ENCODE data around the gene ZWILCH. TPM values are rescaled to one million over a fixed set of nuclear protein-coding genes. Genes with fewer than 3 reads are reported as not detected.
A peak's percentile ranks its signal among the peaks of the same experiment; 100 is the strongest.

The ZWILCH gene
- total and polyA plus RNA-seq, 2 donors (not counting 1 experiment from before 2014, with no cell fraction given): 14.5 to 25.4 TPM

DNA sequence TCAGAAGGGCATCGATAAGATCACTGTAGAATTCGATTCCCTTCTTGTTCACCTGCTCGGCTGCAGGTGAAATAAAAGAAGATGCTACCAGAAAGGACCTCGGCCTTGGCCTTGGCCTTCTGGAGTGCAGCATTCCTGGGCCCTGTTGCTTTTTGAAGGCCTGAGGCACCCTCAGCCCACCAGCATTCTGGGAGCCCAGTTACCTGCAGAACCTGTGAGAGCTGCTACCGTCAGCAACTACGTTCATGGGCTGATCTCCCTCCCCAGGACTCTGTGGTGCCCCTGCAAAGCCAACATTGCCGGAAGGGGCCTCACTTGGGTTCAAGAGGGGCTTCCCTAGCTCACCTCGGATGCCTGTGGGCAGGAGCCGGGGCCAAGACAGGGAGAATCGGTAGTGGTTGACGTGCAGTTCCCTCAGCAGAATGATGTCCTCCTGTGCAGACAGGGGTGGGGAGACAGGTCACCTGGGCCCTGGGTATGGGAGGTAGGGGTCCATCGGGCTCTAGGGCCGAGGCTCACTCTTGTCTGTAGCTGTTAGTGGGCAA, 58.5 kb downstream of the ZWILCH start:
- H2AFZ ChIP-seq (ENCODE audit: low read length): no peak overlapping the region
- DNase-seq (ENCODE audit: low read depth in 2 of 2): no peak
- no peaks in the 10 kb centered on the region for H3K79me2 ChIP-seq (ENCODE audit: control insufficient read depth, insufficient read depth, low read length)
- no peak overlapping the region for H3K4me3 ChIP-seq (replicated peaks in 1 of 4; ENCODE audit: control extremely low read depth in 1 of 4, insufficient read depth in 1 of 4, low read depth in 3 of 4, low read length in 4 of 4)
- no peaks in the 10 kb centered on the region for H3K9me3 ChIP-seq (ENCODE audit: control insufficient read depth, insufficient read depth, low read depth, low read length)
- H3K4me1 ChIP-seq (ENCODE audit: control insufficient read depth, extremely low read depth, insufficient read depth, low read length): peaks cover 11% of the 10 kb centered on the region
- TF ChIP-seq EZH2 (IDR thresholded peaks at IDR 0.05; ENCODE audit: low read length, missing control alignments): no peak
- TF ChIP-seq, protein P1, sequence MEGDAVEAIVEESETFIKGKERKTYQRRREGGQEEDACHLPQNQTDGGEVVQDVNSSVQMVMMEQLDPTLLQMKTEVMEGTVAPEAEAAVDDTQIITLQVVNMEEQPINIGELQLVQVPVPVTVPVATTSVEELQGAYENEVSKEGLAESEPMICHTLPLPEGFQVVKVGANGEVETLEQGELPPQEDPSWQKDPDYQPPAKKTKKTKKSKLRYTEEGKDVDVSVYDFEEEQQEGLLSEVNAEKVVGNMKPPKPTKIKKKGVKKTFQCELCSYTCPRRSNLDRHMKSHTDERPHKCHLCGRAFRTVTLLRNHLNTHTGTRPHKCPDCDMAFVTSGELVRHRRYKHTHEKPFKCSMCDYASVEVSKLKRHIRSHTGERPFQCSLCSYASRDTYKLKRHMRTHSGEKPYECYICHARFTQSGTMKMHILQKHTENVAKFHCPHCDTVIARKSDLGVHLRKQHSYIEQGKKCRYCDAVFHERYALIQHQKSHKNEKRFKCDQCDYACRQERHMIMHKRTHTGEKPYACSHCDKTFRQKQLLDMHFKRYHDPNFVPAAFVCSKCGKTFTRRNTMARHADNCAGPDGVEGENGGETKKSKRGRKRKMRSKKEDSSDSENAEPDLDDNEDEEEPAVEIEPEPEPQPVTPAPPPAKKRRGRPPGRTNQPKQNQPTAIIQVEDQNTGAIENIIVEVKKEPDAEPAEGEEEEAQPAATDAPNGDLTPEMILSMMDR (conservative IDR thresholded peaks at IDR 0.05 in 1 of 2, IDR thresholded peaks at IDR 0.05 in 1 of 2; ENCODE audit: low read depth in 1 of 2, low read length in 2 of 2): no peak
- H4K20me1 ChIP-seq (ENCODE audit: control insufficient read depth, extremely low read depth, insufficient read depth, low read length): no peaks in the 10 kb centered on the region
- no peak overlapping the region for H3K27ac ChIP-seq (ENCODE audit: insufficient read depth, low read length)
- no peak overlapping the region for H3K9ac ChIP-seq (ENCODE audit: insufficient read depth, low read length)
- no peaks in the 10 kb centered on the region for H3K36me3 ChIP-seq (ENCODE audit: control insufficient read depth, insufficient read depth, low read length)
- no peaks in the 10 kb centered on the region for H3K27me3 ChIP-seq (ENCODE audit: control insufficient read depth, insufficient read depth, low read length)
- H3K4me2 ChIP-seq (ENCODE audit: extremely low read depth, insufficient read depth, low read length): no peak overlapping the region

DNA sequence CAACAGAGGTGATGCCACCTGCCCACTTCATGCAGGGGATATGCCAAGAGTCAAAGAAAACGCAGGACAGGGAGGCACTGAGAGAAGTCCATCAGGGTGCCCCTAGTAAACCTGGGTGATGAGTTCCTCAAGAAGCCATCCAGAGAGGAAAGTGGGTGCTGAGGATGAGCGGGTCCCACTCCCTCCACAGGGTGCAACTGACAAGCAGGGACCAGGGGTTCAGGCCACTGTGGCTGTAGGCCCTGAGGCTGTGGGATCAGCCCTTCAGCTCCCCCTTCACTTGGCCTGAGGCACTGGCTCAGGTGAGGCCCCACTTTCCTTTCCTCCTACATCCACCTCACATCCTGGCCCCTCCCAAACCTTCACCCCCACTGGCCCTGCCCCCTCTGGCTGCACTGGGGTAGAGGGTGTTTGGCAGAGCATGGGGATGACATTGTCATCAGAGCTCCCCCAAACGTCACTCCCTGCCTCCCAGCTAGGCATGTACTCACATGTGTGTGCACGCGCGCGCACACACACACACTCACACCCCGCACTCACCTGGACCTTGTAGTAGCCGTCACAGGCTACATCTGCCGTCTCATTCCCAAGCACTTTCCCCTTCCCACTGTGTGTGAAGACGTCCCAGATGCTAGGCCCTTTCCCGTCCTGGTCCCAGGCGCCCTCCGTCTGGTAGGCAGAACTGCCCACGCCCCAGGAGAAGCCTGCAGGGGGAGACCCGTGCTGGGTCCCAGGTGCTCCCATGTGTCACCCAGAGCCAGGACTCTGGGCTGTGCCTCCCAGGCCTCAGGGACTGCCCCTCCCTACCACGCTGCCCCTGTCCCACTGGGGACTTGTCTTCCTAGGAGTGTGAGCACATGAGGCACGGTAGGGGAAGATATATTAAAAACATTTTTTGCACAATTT, 59.3 kb downstream of the ZWILCH start:
- no peak overlapping the region for H3K4me2 ChIP-seq (ENCODE audit: extremely low read depth, insufficient read depth, low read length)
- peaks cover 11% of the 10 kb centered on the region for H3K4me1 ChIP-seq (ENCODE audit: control insufficient read depth, extremely low read depth, insufficient read depth, low read length)
- no peaks in the 10 kb centered on the region for H3K36me3 ChIP-seq (ENCODE audit: control insufficient read depth, insufficient read depth, low read length)
- H3K9ac ChIP-seq (ENCODE audit: insufficient read depth, low read length): no peak overlapping the region
- H2AFZ ChIP-seq (ENCODE audit: low read length): no peak overlapping the region
- H3K9me3 ChIP-seq (ENCODE audit: control insufficient read depth, insufficient read depth, low read depth, low read length): no peaks in the 10 kb centered on the region
- DNase-seq (ENCODE audit: low read depth in 2 of 2): no peak
- H3K27me3 ChIP-seq (ENCODE audit: control insufficient read depth, insufficient read depth, low read length): no peaks in the 10 kb centered on the region
- TF ChIP-seq, protein P1 (conservative IDR thresholded peaks at IDR 0.05 in 1 of 2, IDR thresholded peaks at IDR 0.05 in 1 of 2; ENCODE audit: low read depth in 1 of 2, low read length in 2 of 2): no peak
- TF ChIP-seq EZH2 (IDR thresholded peaks at IDR 0.05; ENCODE audit: low read length, missing control alignments): no peak
- H4K20me1 ChIP-seq (ENCODE audit: control insufficient read depth, extremely low read depth, insufficient read depth, low read length): no peaks in the 10 kb centered on the region
- H3K27ac ChIP-seq (ENCODE audit: insufficient read depth, low read length): no peak overlapping the region
- H3K79me2 ChIP-seq (ENCODE audit: control insufficient read depth, insufficient read depth, low read length): no peaks in the 10 kb centered on the region
- no peak overlapping the region for H3K4me3 ChIP-seq (replicated peaks in 1 of 4; ENCODE audit: control extremely low read depth in 1 of 4, insufficient read depth in 1 of 4, low read depth in 3 of 4, low read length in 4 of 4)

DNA sequence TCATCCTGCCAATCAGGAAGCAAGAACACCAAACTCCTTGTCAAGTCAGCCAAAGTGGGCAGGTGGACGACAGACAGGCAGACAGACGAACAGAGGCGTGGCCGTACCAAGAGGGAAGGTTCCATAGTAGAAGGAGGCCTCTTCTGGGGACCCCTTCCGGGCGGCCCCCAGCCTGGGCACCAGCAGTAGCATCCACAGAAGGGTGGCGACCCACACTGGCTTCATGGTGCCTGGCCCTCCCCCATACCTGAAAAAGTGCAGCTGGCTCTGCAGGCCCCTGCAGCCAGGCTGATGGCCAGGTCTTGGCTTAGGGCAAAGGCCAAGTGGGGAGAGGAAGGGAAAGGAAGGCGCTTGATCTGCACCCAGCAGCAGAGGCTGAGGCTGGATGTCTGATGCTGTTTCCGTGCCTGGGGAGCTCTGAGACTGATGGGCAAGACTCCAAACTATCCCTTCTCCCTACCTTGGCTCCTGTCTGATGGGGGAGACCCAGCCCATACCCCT, 60.1 kb downstream of the ZWILCH start:
- H3K4me3 ChIP-seq (replicated peaks in 1 of 4; ENCODE audit: control extremely low read depth in 1 of 4, insufficient read depth in 1 of 4, low read depth in 3 of 4, low read length in 4 of 4): no peak overlapping the region
- H3K4me2 ChIP-seq (ENCODE audit: extremely low read depth, insufficient read depth, low read length): peak overlapping the region; percentile 51
- H3K36me3 ChIP-seq (ENCODE audit: control insufficient read depth, insufficient read depth, low read length): no peaks in the 10 kb centered on the region
- no peaks in the 10 kb centered on the region for H3K27me3 ChIP-seq (ENCODE audit: control insufficient read depth, insufficient read depth, low read length)
- H3K9ac ChIP-seq (ENCODE audit: insufficient read depth, low read length): no peak overlapping the region
- no peaks in the 10 kb centered on the region for H3K9me3 ChIP-seq (ENCODE audit: control insufficient read depth, insufficient read depth, low read depth, low read length)
- no peak overlapping the region for H3K27ac ChIP-seq (ENCODE audit: insufficient read depth, low read length)
- TF ChIP-seq EZH2 (IDR thresholded peaks at IDR 0.05; ENCODE audit: low read length, missing control alignments): no peak
- TF ChIP-seq, protein P1 (conservative IDR thresholded peaks at IDR 0.05 in 1 of 2, IDR thresholded peaks at IDR 0.05 in 1 of 2; ENCODE audit: low read depth in 1 of 2, low read length in 2 of 2): no peak
- no peaks in the 10 kb centered on the region for H3K79me2 ChIP-seq (ENCODE audit: control insufficient read depth, insufficient read depth, low read length)
- H2AFZ ChIP-seq (ENCODE audit: low read length): no peak overlapping the region
- H3K4me1 ChIP-seq (ENCODE audit: control insufficient read depth, extremely low read depth, insufficient read depth, low read length): peaks cover 11% of the 10 kb centered on the region
- H4K20me1 ChIP-seq (ENCODE audit: control insufficient read depth, extremely low read depth, insufficient read depth, low read length): no peaks in the 10 kb centered on the region
- DNase-seq (ENCODE audit: low read depth in 2 of 2): no peak
